IMR-90 (cell line): Measurements from ENCODE around the gene LRRC3B. TPM values are rescaled to one million over a fixed set of nuclear protein-coding genes. Genes with fewer than 3 reads are reported as not detected.

Experiments
- ATAC-seq: fragments of 200-7000 bp; cut with Tn5 transposase; 2 replicates; pipeline ENCODE4 v1.9.1; 2020; ENCODE audit warnings: low read depth, mild to moderate bottlenecking, moderate library complexity
- Bru-seq: library from RNA; stranded (reverse); fragments of 400-500 nt; gene quantifications from one replicate; lab custom pipeline; 2021; lab: Mats Ljungman, UMichigan
- BruChase-seq, 2 experiments: library from RNA; stranded (reverse); fragments of 400-500 nt; gene quantifications; one replicate each; lab custom pipeline; 2021; lab: Mats Ljungman, UMichigan
- BruUV-seq: library from RNA; stranded (reverse); fragments of 400-500 nt; replicated peaks from 2 replicates; lab custom pipeline; 2021; lab: Mats Ljungman, UMichigan
- CTCF ChIA-PET: fragments of 300-600 bp; formaldehyde crosslinking; extraction: SDS; loops from one replicate; lab custom pipeline; 2021; ENCODE audit warnings: antibody characterized with exemption; lab: Yijun Ruan, JAX
- POLR2A ChIA-PET: fragments of 300-600 bp; sonication (Branson Sonifier 250); formaldehyde crosslinking; loops from one replicate; lab custom pipeline; 2022; ENCODE audit warnings: antibody characterized with exemption; ENCODE audit not compliant: unreplicated experiment; lab: Charles Lee
- DNase-seq: peaks from one replicate; pipeline ENCODE4 v3.0.0; 2013
- H2AFZ ChIP-seq: replicated peaks from 2 replicates; pipeline ENCODE3; 2013; ENCODE audit warnings: low read length, mild to moderate bottlenecking; ENCODE audit not compliant: poor library complexity
- H2AK5ac ChIP-seq: 2 replicates; pipeline ENCODE4 v1.6.1; 2013; ENCODE audit warnings: low read depth, low read length, inconsistent platforms
- H2AK9ac ChIP-seq: replicated peaks from 2 replicates; pipeline ENCODE3; 2013; ENCODE audit warnings: mild to moderate bottlenecking, low read depth, low read length, moderate library complexity; ENCODE audit not compliant: poor library complexity
- H2BK120ac ChIP-seq: 2 replicates; pipeline ENCODE4 v1.6.1; 2013; ENCODE audit warnings: low read depth, low read length, inconsistent platforms
- H2BK15ac ChIP-seq: 3 replicates; pipeline ENCODE4 v1.6.1; 2013; ENCODE audit warnings: low read depth, low read length, inconsistent platforms
- H2BK20ac ChIP-seq: 2 replicates; pipeline ENCODE4 v1.6.1; 2013; ENCODE audit warnings: low read depth, mild to moderate bottlenecking, inconsistent platforms, low read length, moderate library complexity
- H2BK5ac ChIP-seq: 2 replicates; pipeline ENCODE4 v1.6.1; 2013; ENCODE audit warnings: mild to moderate bottlenecking, low read depth, low read length, inconsistent platforms; ENCODE audit not compliant: poor library complexity, severe bottlenecking
- H3K14ac ChIP-seq: replicated peaks from 2 replicates; pipeline ENCODE4 v1.6.1; 2013; ENCODE audit warnings: low read depth, low read length, inconsistent platforms
- H3K18ac ChIP-seq: 2 replicates; pipeline ENCODE4 v1.6.1; 2013; ENCODE audit warnings: low read depth, low read length, control low read depth
- H3K23ac ChIP-seq: 2 replicates; pipeline ENCODE4 v1.6.1; 2013; ENCODE audit warnings: low read depth, low read length, inconsistent platforms
- H3K27ac ChIP-seq: 2 replicates; pipeline ENCODE4 v1.5.1; 2013; ENCODE audit warnings: mild to moderate bottlenecking, control low read depth, low read length; ENCODE audit not compliant: insufficient read depth
- H3K27me3 ChIP-seq: 2 replicates; pipeline ENCODE4 v1.6.1; 2013; ENCODE audit warnings: low read length; ENCODE audit not compliant: control insufficient read depth, insufficient read depth
- H3K36me3 ChIP-seq: 2 replicates; pipeline ENCODE4 v1.6.1; 2013; ENCODE audit warnings: low read length, mixed read lengths; ENCODE audit not compliant: control insufficient read depth, insufficient read depth
- H3K4ac ChIP-seq: 2 replicates; pipeline ENCODE4 v1.6.1; 2013; ENCODE audit warnings: low read depth, low read length, inconsistent platforms
- H3K4me1 ChIP-seq: 2 replicates; pipeline ENCODE4 v1.6.1; 2013; ENCODE audit warnings: low read length, mixed read lengths; ENCODE audit not compliant: control insufficient read depth, insufficient read depth
- H3K4me2 ChIP-seq: 2 replicates; pipeline ENCODE4 v1.6.1; 2013; ENCODE audit warnings: low read depth, mild to moderate bottlenecking, control low read depth, low read length, moderate library complexity
- H3K4me3 ChIP-seq: 2 replicates; pipeline ENCODE4 v1.5.1; 2013; ENCODE audit warnings: low read depth, mild to moderate bottlenecking, control low read depth, low read length, moderate library complexity; ENCODE audit not compliant: insufficient read depth
- H3K56ac ChIP-seq: 2 replicates; pipeline ENCODE4 v1.6.1; 2013; ENCODE audit warnings: low read length, inconsistent platforms; ENCODE audit not compliant: insufficient read depth; ENCODE audit errors: extremely low read depth
- H3K79me1 ChIP-seq, 2 experiments: 2 replicates each; pipeline ENCODE4 v1.6.1; 2013; ENCODE audit warnings: low read length in 2 of 2, inconsistent platforms in 1 of 2, low read depth in 1 of 2
- H3K9ac ChIP-seq: 2 replicates; pipeline ENCODE4 v1.6.1; 2013; ENCODE audit warnings: low read depth, low read length, control low read depth
- H3K9me1 ChIP-seq: 2 replicates; pipeline ENCODE4 v1.6.1; 2013; ENCODE audit warnings: low read length, inconsistent platforms; ENCODE audit not compliant: insufficient read depth
- H3K9me3 ChIP-seq: 2 replicates; pipeline ENCODE4 v1.6.1; 2013; ENCODE audit warnings: low read length; ENCODE audit not compliant: control insufficient read depth, insufficient read depth
- H4K20me1 ChIP-seq: 2 replicates; pipeline ENCODE4 v1.6.1; 2013; ENCODE audit warnings: low read length, inconsistent platforms; ENCODE audit not compliant: insufficient read depth
- H4K5ac ChIP-seq: 2 replicates; pipeline ENCODE4 v1.6.1; 2013; ENCODE audit warnings: mild to moderate bottlenecking, low read depth, low read length, control low read depth
- H4K8ac ChIP-seq, 2 experiments: 2 replicates each; pipeline ENCODE4 v1.6.1; 2013; ENCODE audit warnings: low read depth in 2 of 2, low read length in 2 of 2, control low read depth in 1 of 2, inconsistent platforms in 1 of 2
- H4K91ac ChIP-seq: 2 replicates; pipeline ENCODE4 v1.6.1; 2013; ENCODE audit warnings: low read depth, low read length, inconsistent platforms; ENCODE audit not compliant: insufficient read depth
- CHD1 ChIP-seq: IDR thresholded peaks from 2 replicates; pipeline ENCODE4 v1.6.1; 2012; ENCODE audit warnings: low read depth, low read length, improper control_type of control experiment
- CTCF ChIP-seq: conservative IDR thresholded peaks from 2 replicates; pipeline ENCODE4 v1.5.1; 2012; ENCODE audit warnings: mild to moderate bottlenecking, low read depth, low read length, improper control_type of control experiment
- ELK1 ChIP-seq: fragments of 150-350 bp; IDR thresholded peaks from 2 replicates; pipeline ENCODE4 v1.6.1; 2016; ENCODE audit warnings: low read depth, mild to moderate bottlenecking, low read length, moderate library complexity, borderline replicate concordance
- FOS ChIP-seq: fragments of 150-350 bp; IDR thresholded peaks from 2 replicates; pipeline ENCODE4 v1.6.1; 2016; ENCODE audit warnings: low read depth, low read length
- MAFK ChIP-seq: IDR thresholded peaks from 2 replicates; pipeline ENCODE4 v1.6.1; 2012; ENCODE audit warnings: low read depth, low read length, improper control_type of control experiment
- MAZ ChIP-seq: IDR thresholded peaks from 2 replicates; pipeline ENCODE4 v1.6.1; 2012; ENCODE audit warnings: low read depth, mild to moderate bottlenecking, low read length, improper control_type of control experiment, moderate library complexity, borderline replicate concordance
- MXI1 ChIP-seq: IDR thresholded peaks from 2 replicates; pipeline ENCODE4 v1.6.1; 2012; ENCODE audit warnings: low read depth, mild to moderate bottlenecking, low read length, moderate library complexity, borderline replicate concordance
- POLR2A ChIP-seq: IDR thresholded peaks from 2 replicates; pipeline ENCODE4 v1.6.1; 2012; ENCODE audit warnings: mild to moderate bottlenecking, low read depth, low read length
- RAD21 ChIP-seq: IDR thresholded peaks from 2 replicates; pipeline ENCODE4 v1.6.1; 2012; ENCODE audit warnings: low read length, improper control_type of control experiment
- RCOR1 ChIP-seq: IDR thresholded peaks from 2 replicates; pipeline ENCODE4 v1.6.1; 2012; ENCODE audit warnings: mild to moderate bottlenecking, low read length, improper control_type of control experiment; ENCODE audit not compliant: insufficient replicate concordance
- RFX5 ChIP-seq: IDR thresholded peaks from 2 replicates; pipeline ENCODE4 v1.8.0; 2012; ENCODE audit warnings: low read depth, mild to moderate bottlenecking, low read length, moderate library complexity
- USF2 ChIP-seq: fragments of 150-350 bp; IDR thresholded peaks from 2 replicates; pipeline ENCODE4 v1.6.1; 2017; ENCODE audit warnings: mild to moderate bottlenecking, antibody characterized with exemption, low read length, low read depth
- WGBS, 2 experiments: methylation state at CpG; one replicate each; pipeline versions ENCODE4 v1.1.5 to v1.1.7; 2013; ENCODE audit warnings: missing lambda C conversion rate in 2 of 2; ENCODE audit not compliant: insufficient read length in 1 of 2; ENCODE audit errors: extremely low coverage in 2 of 2; 5-methylcytosine and 5-hydroxymethylcytosine counted together
- dilution Hi-C: fragments of 300-500 bp; cut with HindIII; formaldehyde crosslinking; loops from one replicate; pipeline ENCODE4 v1.14.3; 2018; ENCODE audit warnings: low sequenced_read_pairs; ENCODE audit not compliant: unreplicated experiment
- in situ Hi-C: fragments of 300-500 bp; cut with MboI; formaldehyde crosslinking; loops from 3 replicates; pipeline ENCODE4 v1.14.3; 2019; ENCODE audit warnings: low sequenced_read_pairs, inconsistent platforms, mixed read lengths
- intact Hi-C: fragments of 100-400 bp; cut with micrococcal nuclease; formaldehyde crosslinking; loops from 2 replicates; pipeline ENCODE4 v1.10.0; 2022
- long read RNA-seq: library from polyadenylated mRNA; unstranded; transcript quantifications from one replicate; pipeline ENCODE4 v2.0.0, GENCODE V29; 2021; ENCODE audit not compliant: unreplicated experiment
- polyA plus RNA-seq, 3 experiments: library from polyadenylated mRNA; depleted of rRNA; stranded (reverse); fragments of >200 nt; gene quantifications; 2 replicates each; pipeline ENCODE4 v1.2.3, GENCODE V29; 2012; ENCODE audit warnings: low replicate concordance in 1 of 3
- total RNA-seq: library from RNA; depleted of rRNA; stranded (reverse); fragments of >200 nt; gene quantifications from 2 replicates; pipeline ENCODE4 v1.2.3, GENCODE V29; 2012; rRNA removed

The LRRC3B gene
- not detected in 2 replicates for total RNA-seq
- polyA plus RNA-seq (2012; rRNA removed) = not detected in 2 replicates
- polyA plus RNA-seq (2012; cell fraction: cytosol; rRNA removed) = not detected in 2 replicates
- not detected in 2 replicates for polyA plus RNA-seq (2012; cell fraction: nucleus; rRNA removed; ENCODE audit: low replicate concordance)
- not detected for Bru-seq, nascent RNA
- BruChase-seq, experiment 1, labeled RNA remaining after a 6-hour chase = not detected
- not detected for BruChase-seq, experiment 2, labeled RNA remaining after a 2-hour chase
- long read RNA-seq = 0 reads

- H3K4me1 ChIP-seq = no peaks in the 10 kb centered on the region
- H3K27me3 ChIP-seq = no peaks in the 10 kb centered on the region
- no peak within 1 kb of the TSS for H3K4me3 ChIP-seq
- no peaks in the 10 kb centered on the region for H3K36me3 ChIP-seq
- no peak within 1 kb of the TSS for H3K27ac ChIP-seq
- peaks cover 13% of the 10 kb centered on the region; the same call in 1 of the 2 replicates for H3K9me3 ChIP-seq
- H2AK5ac ChIP-seq = no peak within 1 kb of the TSS
- no peak within 1 kb of the TSS for H2BK15ac ChIP-seq
- no peak within 1 kb of the TSS for H3K56ac ChIP-seq
- intact Hi-C loops (no loop called here), dilution Hi-C loops (no loop called here), in situ Hi-C loops (no loop called here)
- CTCF ChIA-PET = no interaction called here
- no peak within 1 kb of the TSS for H2BK5ac ChIP-seq
- no peak within 1 kb of the TSS for H4K91ac ChIP-seq
- no peak for TF ChIP-seq RFX5
- TF ChIP-seq MAFK = no peak
- no peak for TF ChIP-seq MXI1
- no peak for TF ChIP-seq MAZ
- no peak for TF ChIP-seq ELK1
- TF ChIP-seq CHD1 = no peak
- TF ChIP-seq CTCF = no peak
- no peak for TF ChIP-seq USF2
- no peak for TF ChIP-seq RCOR1
- no peak for TF ChIP-seq FOS
- TF ChIP-seq RAD21 = no peak
- TF ChIP-seq POLR2A = no peak
- H4K20me1 ChIP-seq = no peaks in the 10 kb centered on the region
- BruUV-seq = no TSS peak
- H3K4me2 ChIP-seq = no peak within 1 kb of the TSS
- no peak within 1 kb of the TSS for H3K9ac ChIP-seq
- H2BK120ac ChIP-seq = no peak within 1 kb of the TSS
- H3K4ac ChIP-seq = no peak within 1 kb of the TSS
- H2AFZ ChIP-seq = no peak within 1 kb of the TSS
- ATAC-seq (no peak), DNase-seq (no peak)
- H4K8ac ChIP-seq = no peak within 1 kb of the TSS
- H3K79me1 ChIP-seq = no peaks in the 10 kb centered on the region
- H2AK9ac ChIP-seq = no peak within 1 kb of the TSS
- no peak within 1 kb of the TSS for H3K14ac ChIP-seq
- no peak within 1 kb of the TSS for H3K23ac ChIP-seq
- no peak within 1 kb of the TSS for H4K5ac ChIP-seq
- POLR2A ChIA-PET = no interaction called here
- H3K9me1 ChIP-seq = no peaks in the 10 kb centered on the region
- no peak within 1 kb of the TSS for H2BK20ac ChIP-seq
- 2% methylated on average over 19 of the region's 72 CpGs; no CpG with 5 or more reads in 1 of the 2 experiments for WGBS, 2 experiments
- no peak within 1 kb of the TSS for H3K18ac ChIP-seq
Observed at GRCh38 chr3:26622621-26623418, at the start of gene LRRC3B. Gene LRRC3B, plus strand, starts transcription at chr3:26622772. Its CDS starts 86,901 bp downstream, at chr3:26709673.
